Measurements from ENCODE around the gene OR10G3. TPM values are rescaled to one million over a fixed set of nuclear protein-coding genes. Genes with fewer than 3 reads are reported as not detected.

Gene OR10G3
- total RNA-seq, 1 donor from 2014 or later = not detected

DNA sequence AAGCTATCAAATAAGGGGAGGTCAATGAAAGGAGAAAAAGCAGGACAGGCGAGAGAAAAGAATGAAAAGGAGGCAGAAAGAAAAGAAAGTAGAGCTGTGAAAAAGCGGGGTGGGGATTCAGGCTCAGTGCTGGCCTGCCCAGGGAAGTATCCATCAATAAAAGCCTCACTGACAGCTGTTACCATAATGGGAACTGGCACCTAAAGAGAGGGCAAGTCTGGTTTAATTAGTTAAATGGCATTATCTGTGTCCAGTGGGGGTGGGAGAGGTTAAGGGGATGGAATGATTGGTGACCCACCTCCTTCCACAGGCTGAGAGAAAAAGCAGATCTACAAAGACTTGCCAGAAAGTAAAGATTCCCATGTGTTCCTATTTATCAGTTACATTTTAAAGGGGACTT is 61.2 kb downstream of the OR10G3 start:
- ATAC-seq (no peak), DNase-seq (ENCODE audit: missing footprints) (no peak)
- intact Hi-C loops (cut with DNase I) = no loop called here

Other genes with a start within 250 kb of the OR10G3 start
- gene SUPT16H, start 196.1 kb downstream of the OR10G3 start, total RNA-seq = 26.0 TPM
- 27.0 TPM for gene CHD8, start 124.0 kb downstream of the OR10G3 start, total RNA-seq
- gene RAB2B, start 103.1 kb downstream of the OR10G3 start, total RNA-seq = 15.1 TPM
- 86.5 TPM for gene TOX4, start 102.9 kb downstream of the OR10G3 start, total RNA-seq
- 24.9 TPM for gene METTL3, start 68.7 kb downstream of the OR10G3 start, total RNA-seq
- gene SALL2, start 53.7 kb downstream of the OR10G3 start, total RNA-seq = 4.9 TPM
- gene OR10G2, start 54.9 kb upstream of the OR10G3 start, total RNA-seq = not detected
- not detected for gene OR4E2, start 73.8 kb upstream of the OR10G3 start, total RNA-seq
- gene OR4E1, start 93.7 kb upstream of the OR10G3 start, total RNA-seq = not detected